Fibroblast of lung (primary cell): Measurements from ENCODE around the gene SLC24A3.

ENCODE experiments used
- EZH2 ChIP-seq: IDR thresholded peaks from 2 replicates; pipeline ENCODE4 v1.5.1; 2012; ENCODE audit warnings: low read length, control low read depth, mild to moderate bottlenecking; ENCODE audit errors: missing control alignments
- TF ChIP-seq, protein P1 (sequence below), 2 donors: IDR thresholded peaks in 1 of 2; conservative IDR thresholded peaks in 1 of 2; 1 replicate in 1 of 2; 2 replicates in 1 of 2; pipeline ENCODE4 v1.5.1; 2011 to 2012; ENCODE audit warnings: low read length in 2 of 2, control low read depth in 1 of 2, inconsistent platforms in 1 of 2, low read depth in 1 of 2, mild to moderate bottlenecking in 1 of 2

DNA sequence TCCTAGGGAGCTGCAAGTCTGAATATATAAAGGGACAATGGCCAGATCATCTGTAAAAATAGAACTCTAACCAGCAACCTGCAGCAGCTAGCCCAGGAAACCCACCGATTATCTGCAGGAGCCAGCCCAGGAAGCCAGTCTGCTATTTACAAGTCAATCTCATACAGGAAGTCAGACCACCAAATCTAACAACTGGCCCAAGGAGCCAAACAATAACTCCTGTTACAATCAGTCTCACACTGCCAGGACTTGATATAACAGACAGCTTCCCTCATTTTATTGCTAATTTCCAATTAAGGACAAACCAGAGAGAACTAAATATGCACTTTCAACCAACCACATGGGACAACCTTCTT is 531.2 kb downstream of the SLC24A3 start:
- TF ChIP-seq, protein P1, sequence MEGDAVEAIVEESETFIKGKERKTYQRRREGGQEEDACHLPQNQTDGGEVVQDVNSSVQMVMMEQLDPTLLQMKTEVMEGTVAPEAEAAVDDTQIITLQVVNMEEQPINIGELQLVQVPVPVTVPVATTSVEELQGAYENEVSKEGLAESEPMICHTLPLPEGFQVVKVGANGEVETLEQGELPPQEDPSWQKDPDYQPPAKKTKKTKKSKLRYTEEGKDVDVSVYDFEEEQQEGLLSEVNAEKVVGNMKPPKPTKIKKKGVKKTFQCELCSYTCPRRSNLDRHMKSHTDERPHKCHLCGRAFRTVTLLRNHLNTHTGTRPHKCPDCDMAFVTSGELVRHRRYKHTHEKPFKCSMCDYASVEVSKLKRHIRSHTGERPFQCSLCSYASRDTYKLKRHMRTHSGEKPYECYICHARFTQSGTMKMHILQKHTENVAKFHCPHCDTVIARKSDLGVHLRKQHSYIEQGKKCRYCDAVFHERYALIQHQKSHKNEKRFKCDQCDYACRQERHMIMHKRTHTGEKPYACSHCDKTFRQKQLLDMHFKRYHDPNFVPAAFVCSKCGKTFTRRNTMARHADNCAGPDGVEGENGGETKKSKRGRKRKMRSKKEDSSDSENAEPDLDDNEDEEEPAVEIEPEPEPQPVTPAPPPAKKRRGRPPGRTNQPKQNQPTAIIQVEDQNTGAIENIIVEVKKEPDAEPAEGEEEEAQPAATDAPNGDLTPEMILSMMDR (conservative IDR thresholded peaks at IDR 0.05 in 1 of 2, IDR thresholded peaks at IDR 0.05 in 1 of 2; ENCODE audit: low read depth in 1 of 2, low read length in 2 of 2), result no peak
- no peak for TF ChIP-seq EZH2
